Tibial artery (tissue), 4 donors: Measurements from ENCODE around the gene PDLIM5.

Source experiments
- DNase-seq, 2 donors: peaks; one replicate each; pipeline ENCODE4 v3.0.0-alpha.2; 2019
- H3K27ac ChIP-seq, 2 donors: fragments of 200-600 bp; sonication (generic) in 1 of 2; 1 replicate in 1 of 2; 2 replicates in 1 of 2; pipeline ENCODE4 v1.5.1; 2018 to 2019; ENCODE audit warnings: mild to moderate bottlenecking in 1 of 2
- H3K27me3 ChIP-seq, 2 donors: fragments of 200-600 bp; sonication (generic) in 1 of 2; one replicate each; pipeline versions ENCODE4 v1.5.1 to v1.6.0; 2016 to 2019
- H3K36me3 ChIP-seq, 3 donors: fragments of 200-600 bp; sonication (generic) in 2 of 3; one replicate each; pipeline ENCODE4 v1.5.1; 2016 to 2019; ENCODE audit warnings: mild to moderate bottlenecking in 2 of 3
- H3K4me1 ChIP-seq, 4 donors: fragments of 200-600 bp; sonication (generic) in 2 of 4; 1 replicate in 3 of 4; 2 replicates in 1 of 4; pipeline ENCODE4 v1.5.1; 2016 to 2019
- H3K4me3 ChIP-seq, 2 donors: fragments of 200-600 bp; sonication (generic) in 1 of 2; 1 replicate in 1 of 2; 2 replicates in 1 of 2; pipeline ENCODE4 v1.5.1; 2018 to 2019; ENCODE audit warnings: mild to moderate bottlenecking in 2 of 2
- H3K9me3 ChIP-seq, 3 donors: fragments of 200-600 bp; sonication (generic) in 1 of 3; one replicate each; pipeline ENCODE4 v1.5.1; 2016 to 2019
- CTCF ChIP-seq, 2 experiments: fragments of 200-600 bp in 1 of 2; fragments of 450-650 bp in 1 of 2; IDR thresholded peaks; one replicate each; pipeline ENCODE4 v1.5.1; 2017 to 2019; ENCODE audit warnings: antibody characterized with exemption in 2 of 2, mild to moderate bottlenecking in 1 of 2, moderate library complexity in 1 of 2
- intact Hi-C: fragments of 100-400 bp; cut with DNase I; formaldehyde crosslinking; loops from one replicate; pipeline ENCODE4 v1.15.0; 2023; ENCODE audit warnings: low total_unique reads

Gene PDLIM5

GRCh38 chr4:94462572-94462971 is 10.8 kb downstream of the PDLIM5 start:
- Histone ChIP-seq H3K36me3 (no peaks in the 10 kb centered on the region), H3K9me3 (no peaks in the 10 kb centered on the region), H3K4me3 (no peak overlapping the region), H3K27ac (peak overlapping the region; percentile 43 to 96), H3K27me3 (no peaks in the 10 kb centered on the region), H3K4me1 (peaks cover 0 to 100% (median 54%) of the 10 kb centered on the region in 4 donors)
- TF ChIP-seq CTCF (IDR thresholded peaks at IDR 0.05): no peak
- intact Hi-C loops: no loop called here
- DNase-seq: no peak

GRCh38 chr4:94463771-94464170 is 12.0 kb downstream of the PDLIM5 start:
- no peak for TF ChIP-seq CTCF (IDR thresholded peaks at IDR 0.05)
- H3K36me3 ChIP-seq: no peaks in the 10 kb centered on the region
- H3K27ac ChIP-seq: peak overlapping the region; percentile 43 to 96
- H3K27me3 ChIP-seq: no peaks in the 10 kb centered on the region
- no peaks in the 10 kb centered on the region for H3K9me3 ChIP-seq
- no peak overlapping the region for H3K4me3 ChIP-seq
- intact Hi-C loops: no loop called here
- H3K4me1 ChIP-seq: peaks cover 0 to 100% (median 57%) of the 10 kb centered on the region in 4 donors
- DNase-seq: no peak

- no peaks in the 10 kb centered on the region for H3K27me3 ChIP-seq
- peak overlapping the region; percentile 43 to 58 for H3K27ac ChIP-seq
- TF ChIP-seq CTCF (IDR thresholded peaks at IDR 0.05): no peak
- H3K4me1 ChIP-seq: peaks cover 0 to 97% (median 55%) of the 10 kb centered on the region in 4 donors
- intact Hi-C loops: no loop called here
- no peaks in the 10 kb centered on the region for H3K36me3 ChIP-seq
- no peak overlapping the region for H3K4me3 ChIP-seq
- no peaks in the 10 kb centered on the region for H3K9me3 ChIP-seq
- no peak for DNase-seq
Observed at GRCh38 chr4:94466371-94466770, 14.6 kb downstream of the PDLIM5 start.

DNA sequence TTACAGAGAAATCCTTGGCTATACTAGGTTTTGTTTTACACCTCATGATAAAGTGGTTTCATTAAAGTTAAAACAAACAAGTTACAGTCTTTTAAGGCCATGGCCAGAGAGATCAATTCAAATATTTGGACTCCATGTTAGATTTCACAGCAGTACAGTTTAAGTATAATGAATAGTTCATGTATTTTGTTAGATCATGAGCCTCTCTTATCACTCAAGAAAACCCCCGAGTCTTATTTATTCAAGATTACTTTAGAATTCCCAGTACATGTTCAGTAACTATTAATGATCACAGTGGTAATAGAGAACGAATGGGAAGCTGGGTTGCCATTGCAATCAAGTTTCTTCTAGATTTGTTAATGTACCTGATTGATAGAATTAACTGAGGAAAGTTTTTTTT is 15.2 kb downstream of the PDLIM5 start:
- no peak overlapping the region for H3K4me3 ChIP-seq
- H3K9me3 ChIP-seq: no peaks in the 10 kb centered on the region
- H3K36me3 ChIP-seq: no peaks in the 10 kb centered on the region
- DNase-seq: no peak
- no peak for TF ChIP-seq CTCF (IDR thresholded peaks at IDR 0.05)
- H3K27me3 ChIP-seq: no peaks in the 10 kb centered on the region
- intact Hi-C loops: no loop called here
- H3K4me1 ChIP-seq: peaks cover 0 to 94% (median 52%) of the 10 kb centered on the region in 4 donors
- H3K27ac ChIP-seq: peak overlapping the region; percentile 43 to 58

GRCh38 chr4:94468093-94468769 is 16.5 kb downstream of the PDLIM5 start:
- no peaks in the 10 kb centered on the region for H3K27me3 ChIP-seq
- no peaks in the 10 kb centered on the region for H3K9me3 ChIP-seq
- H3K36me3 ChIP-seq: no peaks in the 10 kb centered on the region
- H3K27ac ChIP-seq: peak overlapping the region; percentile 30 to 58
- TF ChIP-seq CTCF (IDR thresholded peaks at IDR 0.05): no peak
- peaks cover 0 to 94% (median 51%) of the 10 kb centered on the region in 4 donors for H3K4me1 ChIP-seq
- no peak for DNase-seq
- no peak overlapping the region for H3K4me3 ChIP-seq
- intact Hi-C loops: no loop called here
